HCT116 (cell line): Measurements from ENCODE around the gene HNRNPH1. TPM values are rescaled to one million over a fixed set of nuclear protein-coding genes. Genes with fewer than 3 reads are reported as not detected.
"Not testable (repeated sequence)": the region's sequence is repeated elsewhere in the genome, so short reads cannot be mapped to it uniquely, and the experiment has no call there.

ENCODE experiments used
- ATAC-seq: fragments of 200-7000 bp; cut with Tn5 transposase; 2 replicates; pipeline ENCODE4 v1.9.1; 2020; ENCODE audit warnings: mild to moderate bottlenecking, moderate library complexity
- BruUV-seq: library from RNA; stranded (reverse); fragments of 400-500 nt; replicated peaks from 2 replicates; lab custom pipeline; 2021; lab: Mats Ljungman, UMichigan
- CTCF ChIA-PET: fragments of 300-600 bp; sonication (Branson Sonifier 250); formaldehyde crosslinking; loops from one replicate; lab custom pipeline; 2021; ENCODE audit warnings: antibody characterized with exemption; lab: Charles Lee
- POLR2A ChIA-PET: fragments of 300-600, 350-600 bp; sonication (Branson Sonifier 250); formaldehyde crosslinking; loops from one replicate; lab custom pipeline; 2021; ENCODE audit warnings: antibody characterized with exemption; lab: Charles Lee
- RAD21 ChIA-PET, 2 experiments: fragments of 300-600 bp; sonication (Branson Sonifier 250); formaldehyde crosslinking; loops; one replicate each; lab custom pipeline; 2023; ENCODE audit warnings: low total read pairs in 2 of 2; ENCODE audit not compliant: uncharacterized antibody in 2 of 2, unreplicated experiment in 2 of 2, low non-redundant PET in 1 of 2; lab: Charles Lee
- DNase-seq: peaks from one replicate; pipeline ENCODE4 v3.0.0-alpha.2; 2010; ENCODE audit warnings: low read depth, low spot score
- H2AFZ ChIP-seq: fragments of 200-600 bp; shearing (Covaris generic), sonication (generic); 2 replicates; pipeline ENCODE4 v1.6.1; 2017; ENCODE audit warnings: low read depth, mixed run types, mixed read lengths, antibody characterized with exemption, low read length; ENCODE audit not compliant: poor library complexity, severe bottlenecking
- H3K27ac ChIP-seq: 2 replicates; pipeline ENCODE4 v1.5.1; 2012; ENCODE audit warnings: low read depth, low read length
- H3K27me3 ChIP-seq: fragments of 200-600 bp; sonication (generic); 2 replicates; pipeline ENCODE4 v1.6.1; 2016; ENCODE audit warnings: mixed run types, low read length, mixed read lengths; ENCODE audit not compliant: insufficient read depth
- H3K36me3 ChIP-seq, 2 experiments: fragments of 200-500 bp in 1 of 2; fragments of 200-600 bp in 1 of 2; sonication (Bioruptor generic) in 1 of 2; sonication (generic) in 1 of 2; 2 replicates each; pipeline versions ENCODE4 v1.5.1 to v1.6.1; 2014 to 2016; ENCODE audit warnings: low read length in 2 of 2, inconsistent platforms in 1 of 2, mixed read lengths in 1 of 2, mixed run types in 1 of 2; ENCODE audit not compliant: insufficient read depth in 2 of 2, control insufficient read depth in 1 of 2
- H3K4me1 ChIP-seq, 2 experiments: fragments of 200-600 bp in 1 of 2; sonication (generic) in 1 of 2; 2 replicates each; pipeline versions ENCODE4 v1.5.1 to v1.6.1; 2012 to 2017; ENCODE audit warnings: low read length in 2 of 2, inconsistent platforms in 1 of 2, mild to moderate bottlenecking in 1 of 2, mixed read lengths in 1 of 2, mixed run types in 1 of 2, moderate library complexity in 1 of 2; ENCODE audit not compliant: insufficient read depth in 2 of 2, control insufficient read depth in 1 of 2
- H3K4me2 ChIP-seq: fragments of 200-600 bp; sonication (generic); 2 replicates; pipeline ENCODE4 v1.6.1; 2017; ENCODE audit warnings: mixed run types, low read length, mixed read lengths
- H3K4me3 ChIP-seq, 2 experiments: fragments of 200-600 bp in 1 of 2; sonication (generic) in 1 of 2; replicated peaks in 1 of 2; 2 replicates each; pipeline ENCODE4 v1.5.1; 2011 to 2016; ENCODE audit warnings: low read length in 2 of 2, control low read depth in 1 of 2, low read depth in 1 of 2, mild to moderate bottlenecking in 1 of 2, mixed read lengths in 1 of 2, mixed run types in 1 of 2
- H3K79me2 ChIP-seq: fragments of 200-600 bp; sonication (generic); 2 replicates; pipeline ENCODE4 v1.6.1; 2017; ENCODE audit warnings: mild to moderate bottlenecking, mixed run types, low read length, moderate library complexity, mixed read lengths; ENCODE audit not compliant: insufficient read depth
- H3K9ac ChIP-seq: fragments of 200-600 bp; sonication (generic); 2 replicates; pipeline ENCODE4 v1.6.1; 2016; ENCODE audit warnings: low read length, mixed read lengths
- H3K9me2 ChIP-seq: fragments of 200-600 bp; sonication (generic), shearing (Covaris generic); 2 replicates; pipeline ENCODE4 v1.6.1; 2017; ENCODE audit warnings: mixed run types, mild to moderate bottlenecking, moderate library complexity; ENCODE audit not compliant: insufficient read depth
- H3K9me3 ChIP-seq, 2 experiments: fragments of 200-500 bp in 1 of 2; fragments of 200-600 bp in 1 of 2; sonication (Bioruptor generic) in 1 of 2; sonication (generic) in 1 of 2; 2 replicates each; pipeline ENCODE4 v1.6.1; 2014 to 2017; ENCODE audit warnings: low read length in 2 of 2, mixed read lengths in 2 of 2, inconsistent platforms in 1 of 2, low read depth in 1 of 2, mild to moderate bottlenecking in 1 of 2, mixed run types in 1 of 2, moderate library complexity in 1 of 2; ENCODE audit not compliant: control insufficient read depth in 1 of 2, insufficient read depth in 1 of 2
- H4K20me1 ChIP-seq: fragments of 200-600 bp; sonication (generic), shearing (Covaris generic); 2 replicates; pipeline ENCODE4 v1.6.1; 2017; ENCODE audit warnings: mixed run types, mild to moderate bottlenecking, moderate library complexity; ENCODE audit not compliant: insufficient read depth
- intact Hi-C: fragments of 100-400 bp; cut with micrococcal nuclease; formaldehyde crosslinking; loops from 2 replicates; pipeline ENCODE4 v1.10.0; 2022
- total RNA-seq: library from RNA; stranded (reverse); gene quantifications from one replicate; pipeline ENCODE4 v1.2.1, GENCODE V29; 2021; ENCODE audit not compliant: unreplicated experiment

Gene HNRNPH1
- total RNA-seq, 1 experiment from 2014 or later = 788 TPM

- 0 out of 2 replicates have a peak, but pooled peaks have one; percentile 32 for ATAC-seq
- BruUV-seq, H3K9me2 ChIP-seq, DNase-seq, CTCF ChIA-PET, H3K4me2 ChIP-seq, intact Hi-C loops, H3K36me3 ChIP-seq, H3K4me1 ChIP-seq, H3K79me2 ChIP-seq, H4K20me1 ChIP-seq, H3K9ac ChIP-seq, H3K9me3 ChIP-seq, H3K27me3 ChIP-seq, H3K4me3 ChIP-seq, POLR2A ChIA-PET, RAD21 ChIA-PET, H3K27ac ChIP-seq, H2AFZ ChIP-seq: not testable (repeated sequence)
These were observed 18.3 kb upstream of the HNRNPH1 start for GRCh38 chr5:179641745-179642144.

DNA sequence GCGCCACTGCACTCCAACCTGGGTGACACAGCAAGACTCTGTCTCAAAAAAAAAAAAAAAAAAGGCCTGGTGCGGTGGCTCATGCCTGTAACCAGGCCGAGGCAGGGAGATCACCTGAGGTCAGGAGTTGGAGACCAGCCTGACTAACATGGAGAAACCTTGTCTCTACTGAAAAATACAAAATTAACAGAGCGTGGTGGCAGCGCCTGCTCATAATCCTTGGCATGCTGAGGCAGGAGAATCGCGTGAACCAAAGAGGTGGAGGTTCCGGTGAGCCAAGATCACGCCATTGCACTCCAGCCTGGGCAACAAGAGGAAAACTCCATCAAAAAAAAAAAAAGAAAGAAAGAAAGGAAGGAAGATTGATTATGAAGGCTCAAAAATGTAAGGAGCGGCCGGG is 15.8 kb upstream of the HNRNPH1 start:
- RAD21 ChIA-PET, H3K9me2 ChIP-seq, intact Hi-C loops, H3K4me3 ChIP-seq, H3K9ac ChIP-seq, DNase-seq, H3K9me3 ChIP-seq, H3K79me2 ChIP-seq, BruUV-seq, H3K27ac ChIP-seq, H3K4me2 ChIP-seq, H3K27me3 ChIP-seq, H4K20me1 ChIP-seq, ATAC-seq, H3K4me1 ChIP-seq, H2AFZ ChIP-seq, H3K36me3 ChIP-seq: not testable (repeated sequence)
- ChIA-PET POLR2A (interaction anchor here (2.4 kb wide), 1 partner anchor 16 kb away, joined by 12 read pairs; the partner anchor contains the start of gene HNRNPH1), CTCF (interaction anchor here (0.7 kb wide), 1 partner anchor 230 kb away, joined by 3 read pairs; no protein-coding TSS in a partner anchor)

DNA sequence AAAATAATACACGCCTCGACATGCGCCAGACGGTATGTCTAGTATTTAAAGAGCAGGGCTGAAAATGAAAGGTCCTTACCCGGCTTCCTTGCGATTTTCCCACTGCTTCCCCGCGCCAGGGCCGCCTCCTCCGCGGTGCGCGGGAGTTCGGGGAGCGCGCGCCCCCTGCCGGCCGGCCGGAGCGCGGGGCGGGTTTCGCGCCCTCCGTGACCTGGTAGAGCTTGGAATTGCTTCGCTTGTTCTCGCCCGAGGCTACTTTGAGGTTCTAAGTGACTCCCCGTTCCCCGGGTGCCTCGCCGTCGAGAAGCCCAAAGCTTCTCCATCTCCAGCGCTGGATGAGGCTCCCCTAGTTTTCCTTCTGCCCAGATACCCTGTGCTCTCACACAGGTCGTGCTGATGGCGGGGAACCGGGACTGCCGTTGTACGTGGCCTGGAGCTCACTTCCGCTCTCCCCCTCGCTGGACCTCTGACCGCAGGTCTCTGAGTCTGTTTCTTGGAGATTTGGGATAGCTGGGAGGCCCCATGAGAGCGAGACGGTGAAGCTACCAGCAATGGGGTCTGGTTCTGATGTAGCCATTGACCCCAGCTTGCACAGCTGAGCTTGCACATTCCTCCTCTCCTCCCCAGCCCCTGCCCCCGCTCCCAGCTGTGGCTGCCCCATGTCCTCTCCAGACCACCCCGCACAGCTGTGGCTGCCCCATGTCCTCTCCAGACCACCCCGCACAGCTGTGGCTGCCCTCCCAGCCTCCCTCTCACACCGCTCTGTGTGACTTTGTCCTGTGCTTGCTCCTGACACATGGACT is 11.1 kb upstream of the HNRNPH1 start:
- RAD21 ChIA-PET, CTCF ChIA-PET, H4K20me1 ChIP-seq, H3K9me3 ChIP-seq, DNase-seq, H3K27me3 ChIP-seq, intact Hi-C loops, H2AFZ ChIP-seq, H3K9me2 ChIP-seq, H3K4me2 ChIP-seq, H3K79me2 ChIP-seq, BruUV-seq, H3K4me1 ChIP-seq, H3K27ac ChIP-seq, POLR2A ChIA-PET, H3K36me3 ChIP-seq, H3K9ac ChIP-seq, H3K4me3 ChIP-seq: not testable (repeated sequence)
- peak; percentile 95 for ATAC-seq

- ATAC-seq = peak; percentile 67
- H2AFZ ChIP-seq, H4K20me1 ChIP-seq, RAD21 ChIA-PET, H3K27ac ChIP-seq, H3K9me2 ChIP-seq, H3K27me3 ChIP-seq, H3K4me1 ChIP-seq, H3K79me2 ChIP-seq, intact Hi-C loops, H3K36me3 ChIP-seq, H3K9me3 ChIP-seq, DNase-seq: not testable (repeated sequence)
- ChIA-PET CTCF (interaction anchor here (0.6 to 0.9 kb wide), 2 partner anchors 8 to 10 kb away, joined by 3 read pairs; partner anchors contain the start of gene HNRNPH1), POLR2A (interaction anchor here (0.7 to 2.8 kb wide), 2 partner anchors 10 to 20 kb away, joined by 4 to 18 read pairs; partner anchors contain the start of gene HNRNPH1)
- Histone ChIP-seq H3K4me2 (peak overlapping the region; percentile 67), H3K9ac (peak overlapping the region; percentile 41; the same call in 1 of the 2 replicates), H3K4me3 (peak overlapping the region; percentile 45)
- BruUV-seq = TSS peak; percentile 57
These were observed 10.3 kb upstream of the HNRNPH1 start for GRCh38 chr5:179633501-179634369.
